22Rv1 (cell line): ENCODE data around the gene STXBP5.

Experiments
- ZFX ChIP-seq: fragments of 450-650 bp; IDR thresholded peaks from 2 replicates; pipeline ENCODE4 v1.6.1; 2017; ENCODE audit warnings: antibody characterized with exemption, borderline replicate concordance
- TF ChIP-seq, protein P1 (sequence below): fragments of 450-650 bp; IDR thresholded peaks from 2 replicates; pipeline ENCODE4 v1.5.1; 2017; ENCODE audit warnings: mild to moderate bottlenecking

DNA sequence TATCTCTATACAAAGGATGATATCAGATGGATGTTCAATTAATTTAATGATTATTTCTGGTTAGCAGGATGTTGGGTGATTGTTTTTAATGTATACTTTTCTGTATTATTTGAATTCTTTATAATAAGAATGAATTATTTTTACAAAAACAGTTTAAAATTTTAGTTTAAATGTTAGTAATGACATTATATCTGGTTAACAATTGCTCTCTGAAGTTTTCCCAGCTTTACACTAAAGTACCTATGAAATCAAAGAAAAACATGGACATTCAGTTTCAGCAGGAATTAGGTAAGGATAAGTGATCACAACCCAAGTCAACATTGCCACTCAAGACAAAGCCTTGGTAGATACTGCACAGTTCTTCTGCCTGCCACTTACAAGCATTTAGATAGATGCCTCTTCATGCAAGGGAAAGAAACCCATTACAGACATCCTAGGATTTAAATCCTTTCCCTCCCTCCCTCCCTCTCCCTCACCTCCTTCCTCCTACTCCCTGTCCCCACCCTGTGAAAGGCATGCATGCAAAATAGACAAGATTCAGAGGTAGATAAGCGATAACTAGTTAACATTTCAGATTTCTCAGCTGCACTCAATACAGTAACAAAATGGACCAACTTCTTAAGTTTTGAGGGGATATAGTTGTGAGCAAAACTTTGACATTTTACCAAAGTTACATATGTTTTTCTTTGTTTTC lies 143.8 kb downstream of the STXBP5 start:
- TF ChIP-seq ZFX, result no peak
- TF ChIP-seq, protein P1, sequence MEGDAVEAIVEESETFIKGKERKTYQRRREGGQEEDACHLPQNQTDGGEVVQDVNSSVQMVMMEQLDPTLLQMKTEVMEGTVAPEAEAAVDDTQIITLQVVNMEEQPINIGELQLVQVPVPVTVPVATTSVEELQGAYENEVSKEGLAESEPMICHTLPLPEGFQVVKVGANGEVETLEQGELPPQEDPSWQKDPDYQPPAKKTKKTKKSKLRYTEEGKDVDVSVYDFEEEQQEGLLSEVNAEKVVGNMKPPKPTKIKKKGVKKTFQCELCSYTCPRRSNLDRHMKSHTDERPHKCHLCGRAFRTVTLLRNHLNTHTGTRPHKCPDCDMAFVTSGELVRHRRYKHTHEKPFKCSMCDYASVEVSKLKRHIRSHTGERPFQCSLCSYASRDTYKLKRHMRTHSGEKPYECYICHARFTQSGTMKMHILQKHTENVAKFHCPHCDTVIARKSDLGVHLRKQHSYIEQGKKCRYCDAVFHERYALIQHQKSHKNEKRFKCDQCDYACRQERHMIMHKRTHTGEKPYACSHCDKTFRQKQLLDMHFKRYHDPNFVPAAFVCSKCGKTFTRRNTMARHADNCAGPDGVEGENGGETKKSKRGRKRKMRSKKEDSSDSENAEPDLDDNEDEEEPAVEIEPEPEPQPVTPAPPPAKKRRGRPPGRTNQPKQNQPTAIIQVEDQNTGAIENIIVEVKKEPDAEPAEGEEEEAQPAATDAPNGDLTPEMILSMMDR, result no peak
